Stimulated activated CD8-positive, alpha-beta memory T cell treated with anti-CD3 and anti-CD28 coated beads, Interleukin-15, amount 100 ng/mL, for 48 hours (primary cell): ENCODE measurements around the gene PSMB4.
"Not testable (repeated sequence)": the region's sequence is repeated elsewhere in the genome, so short reads cannot be mapped to it uniquely, and the experiment has no call there.

Experiments
- DNase-seq, 2 donors: peaks; one replicate each; pipeline ENCODE4 v3.0.0-alpha.2; 2020; ENCODE audit warnings: low read depth in 2 of 2

The PSMB4 gene

DNA sequence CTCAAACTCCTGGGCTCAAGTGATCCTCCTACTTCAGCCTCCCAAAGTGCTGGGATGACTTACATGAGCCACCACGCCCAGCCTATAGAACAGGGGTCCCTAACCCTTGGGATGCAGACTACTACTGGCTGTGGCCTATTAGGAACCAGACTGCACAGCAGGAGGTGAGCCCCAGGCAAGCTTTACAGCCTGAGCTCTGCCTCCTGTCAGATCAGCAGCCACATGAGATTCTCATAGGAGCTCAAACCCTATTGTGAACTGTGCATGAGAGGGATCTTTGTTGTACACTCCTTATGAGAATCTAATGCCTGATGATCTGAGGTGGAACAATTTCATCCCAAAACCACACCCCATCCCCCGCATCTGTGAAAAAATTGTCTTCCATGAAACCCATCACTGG lies 13.4 kb upstream of the PSMB4 start:
- no peak for DNase-seq

DNA sequence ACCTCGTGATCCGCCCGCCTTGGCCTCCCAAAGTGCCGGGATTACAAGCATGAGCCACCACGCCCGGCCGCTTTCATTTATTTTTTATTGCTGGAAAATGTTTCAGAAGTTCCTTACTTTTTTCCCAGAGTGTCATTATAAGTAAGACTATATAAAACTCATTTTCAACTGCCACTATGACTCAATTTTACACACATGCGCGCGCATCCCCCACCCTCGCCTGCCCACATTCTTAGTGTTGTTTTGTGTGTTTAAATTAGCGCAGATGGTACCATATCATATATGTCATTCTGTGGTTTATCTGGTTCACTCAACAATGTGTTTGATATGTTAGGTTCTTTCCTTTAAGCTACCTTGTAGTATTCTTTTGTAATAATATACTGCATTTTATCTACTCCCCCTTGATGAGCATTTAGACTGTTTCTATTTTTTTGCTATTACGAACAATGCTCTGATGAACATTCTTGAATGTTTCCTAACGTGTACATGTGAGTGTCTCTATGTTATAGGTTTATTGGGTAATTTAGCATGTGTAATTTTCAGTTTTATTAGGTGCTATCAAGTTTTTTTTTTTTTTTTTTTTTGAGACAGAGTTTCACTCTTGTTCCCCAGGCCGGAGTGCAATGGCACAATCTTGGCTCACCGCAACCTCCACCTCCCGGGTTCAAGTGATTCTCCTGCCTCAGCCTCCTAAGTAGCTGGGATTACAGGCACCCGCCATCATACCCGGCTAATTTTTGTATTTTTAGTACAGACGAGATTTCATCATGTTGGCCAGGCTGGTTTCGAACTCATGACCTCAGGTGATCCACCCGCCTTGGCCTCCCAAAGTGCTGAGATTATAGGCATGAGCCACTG lies 8.9 kb upstream of the PSMB4 start:
- not testable (repeated sequence) for DNase-seq

DNA sequence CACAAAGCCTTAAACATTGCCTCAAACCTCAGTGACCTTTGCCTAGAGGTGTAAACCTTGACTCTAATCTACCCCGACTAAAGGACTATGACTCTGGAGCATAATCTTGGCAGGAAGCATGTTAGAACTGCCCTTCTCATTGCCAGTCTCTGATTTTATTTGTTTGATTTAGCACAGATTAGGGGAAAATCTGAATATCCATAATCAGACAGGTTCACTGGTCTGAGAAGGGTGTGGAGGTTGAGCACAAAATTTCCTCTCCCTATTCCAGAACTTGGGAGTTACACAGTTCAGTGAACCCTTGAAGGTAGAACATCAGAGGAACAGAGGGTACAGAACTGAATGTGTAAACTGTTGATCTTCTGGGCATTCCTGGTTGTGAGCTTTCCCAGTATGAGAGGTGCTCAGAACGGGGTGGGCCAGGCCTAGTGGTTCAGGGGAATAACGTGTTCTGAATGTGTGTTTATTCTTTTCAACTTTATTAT lies 8.3 kb upstream of the PSMB4 start:
- DNase-seq = no peak

DNA sequence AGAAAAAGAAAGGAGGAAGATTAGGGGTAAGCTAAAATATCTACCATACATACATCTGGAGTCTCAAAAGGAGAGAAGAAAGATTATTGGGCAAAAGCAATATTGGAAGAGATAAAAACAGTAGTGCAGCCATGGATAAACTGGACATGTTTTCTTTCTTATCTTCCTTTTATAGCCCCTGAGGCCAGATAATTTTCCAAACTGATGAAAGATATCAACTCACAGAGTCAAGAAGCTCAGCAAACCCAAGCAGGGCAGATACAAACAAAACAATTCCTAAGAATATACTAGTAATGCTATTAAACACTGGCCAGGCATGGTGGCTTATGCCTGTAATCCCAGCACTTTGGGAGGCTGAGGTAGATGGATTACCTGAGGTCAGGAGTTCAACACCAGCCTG lies 5.8 kb upstream of the PSMB4 start:
- DNase-seq = no peak

DNA sequence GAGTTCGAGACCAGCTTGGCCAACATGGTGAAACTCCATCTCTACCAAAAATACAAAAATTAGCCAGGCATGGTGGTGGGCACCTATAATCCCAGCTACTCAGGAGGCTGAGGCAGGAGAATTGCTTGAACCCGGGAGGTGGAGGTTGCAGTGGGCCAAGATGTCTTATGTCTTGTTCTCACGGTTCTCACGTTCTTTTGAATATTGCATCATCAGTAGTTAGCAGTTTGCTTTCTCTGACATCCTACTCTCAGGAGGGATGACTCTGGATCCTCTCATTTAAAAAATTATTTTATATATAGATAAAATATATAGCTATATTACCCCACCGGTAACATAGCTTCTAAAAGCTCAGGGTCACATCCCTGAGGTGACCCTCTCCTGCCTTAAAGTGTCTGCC lies 3.1 kb upstream of the PSMB4 start:
- DNase-seq = not testable (repeated sequence)

DNA sequence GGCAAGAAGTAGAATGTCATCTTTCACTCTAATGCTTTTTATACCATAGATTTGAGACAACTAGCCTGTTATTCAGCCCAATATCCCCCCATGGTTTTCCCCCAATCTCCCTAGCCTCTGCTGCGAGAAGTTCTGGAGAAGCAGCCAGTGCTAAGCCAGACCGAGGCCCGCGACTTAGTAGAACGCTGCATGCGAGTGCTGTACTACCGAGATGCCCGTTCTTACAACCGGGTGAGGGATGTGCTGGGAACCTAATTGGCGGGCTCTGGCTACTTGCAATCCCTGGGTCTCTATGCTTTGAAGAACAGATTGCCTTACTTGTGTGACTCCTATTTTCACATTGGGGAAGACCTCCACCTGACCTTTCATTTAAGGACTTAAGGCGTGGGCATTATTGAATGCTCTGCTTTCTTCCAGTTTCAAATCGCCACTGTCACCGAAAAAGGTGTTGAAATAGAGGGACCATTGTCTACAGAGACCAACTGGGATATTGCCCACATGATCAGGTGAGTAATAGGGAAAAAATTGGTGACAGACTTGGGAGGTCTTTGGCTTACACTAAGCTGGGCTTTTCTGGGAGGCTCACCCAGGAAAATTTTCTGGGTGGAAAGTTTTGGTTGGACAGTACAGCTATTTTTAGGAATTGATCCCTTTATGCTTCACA lies 1.9 kb downstream of the PSMB4 start:
- no peak for DNase-seq

- no peak for DNase-seq
Measured at GRCh38 chr1:151401860-151402259, 2.5 kb downstream of the PSMB4 start.

GRCh38 chr1:151402764-151403163 lies 3.4 kb downstream of the PSMB4 start:
- no peak for DNase-seq

GRCh38 chr1:151403612-151404011 lies 4.2 kb downstream of the PSMB4 start:
- no peak for DNase-seq

DNA sequence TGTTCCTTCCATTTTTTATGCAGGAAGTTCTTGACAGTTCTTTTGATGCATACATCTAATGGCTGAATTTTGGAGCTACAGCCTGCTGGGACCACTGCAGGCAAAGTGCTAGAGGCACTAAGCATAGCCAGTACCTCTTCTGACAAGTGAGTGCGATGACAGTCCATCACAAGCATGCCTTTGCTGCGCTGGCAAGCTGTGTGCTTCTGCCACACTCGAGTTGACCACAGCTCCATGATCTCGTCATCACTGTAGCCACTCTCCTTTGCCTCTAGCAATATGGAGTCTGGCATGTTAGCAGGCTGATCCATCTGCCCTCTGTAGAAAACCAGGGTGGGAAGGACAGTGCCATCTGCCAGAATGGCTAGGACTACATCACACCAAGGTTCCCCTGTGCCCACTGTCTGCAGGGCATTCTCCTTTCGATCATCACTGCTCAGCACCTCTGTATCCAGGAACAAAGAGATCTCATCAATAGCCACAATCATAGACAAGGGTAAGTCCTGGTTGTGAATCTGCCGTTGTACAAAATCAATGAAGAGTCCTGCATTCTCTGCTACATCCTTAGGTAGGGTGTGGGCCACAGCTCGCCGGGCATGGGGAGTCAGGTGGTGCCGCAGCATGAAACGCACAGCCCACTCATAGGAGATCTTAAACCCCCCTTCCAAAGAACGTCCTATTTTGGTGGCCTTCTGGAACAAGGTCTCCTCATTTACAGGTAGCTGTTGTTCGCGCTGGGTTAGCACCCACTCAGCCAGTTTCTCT lies 6.0 kb downstream of the PSMB4 start:
- DNase-seq = no peak

- DNase-seq = no peak
Measured at GRCh38 chr1:151406176-151406575, 6.8 kb downstream of the PSMB4 start.

GRCh38 chr1:151407304-151407703 lies 7.9 kb downstream of the PSMB4 start:
- DNase-seq = no peak

DNA sequence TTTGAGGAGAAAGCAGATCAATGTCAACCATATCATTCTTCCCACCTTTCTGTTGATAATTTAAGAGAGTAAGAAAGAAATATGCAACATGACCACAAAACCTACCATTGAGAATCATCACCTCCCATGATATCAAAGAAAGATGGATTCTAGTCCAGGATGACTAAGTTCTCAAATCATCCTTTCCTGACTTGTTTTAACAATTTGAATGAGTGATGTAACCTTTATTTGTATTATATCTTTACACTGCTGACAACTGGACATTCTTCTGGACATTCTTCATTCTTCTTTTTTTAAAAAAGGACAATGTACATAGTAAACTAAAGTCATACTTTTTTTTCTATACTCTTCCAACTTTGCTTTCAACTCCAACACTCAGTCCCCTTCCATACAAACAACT lies 9.5 kb downstream of the PSMB4 start:
- DNase-seq = no peak

DNA sequence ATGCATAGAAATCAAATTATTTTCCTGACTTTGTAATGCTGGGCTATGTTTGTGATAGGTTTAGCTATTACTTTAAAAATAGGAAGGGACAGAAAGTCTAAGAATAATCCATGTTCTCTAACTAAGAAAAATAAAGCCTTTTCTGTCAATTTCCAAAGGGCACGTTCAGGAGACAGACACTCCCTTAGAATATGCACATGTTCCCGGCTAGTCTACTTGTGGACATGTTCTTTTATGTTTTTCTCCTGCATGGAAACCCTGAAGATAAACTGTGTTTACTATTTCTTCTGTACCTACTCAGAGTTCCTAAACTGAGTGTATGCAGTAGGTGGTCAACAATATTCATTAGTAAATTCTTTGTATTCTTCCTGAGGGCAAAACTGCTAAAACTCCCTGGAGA lies 12.5 kb downstream of the PSMB4 start:
- no peak for DNase-seq

DNA sequence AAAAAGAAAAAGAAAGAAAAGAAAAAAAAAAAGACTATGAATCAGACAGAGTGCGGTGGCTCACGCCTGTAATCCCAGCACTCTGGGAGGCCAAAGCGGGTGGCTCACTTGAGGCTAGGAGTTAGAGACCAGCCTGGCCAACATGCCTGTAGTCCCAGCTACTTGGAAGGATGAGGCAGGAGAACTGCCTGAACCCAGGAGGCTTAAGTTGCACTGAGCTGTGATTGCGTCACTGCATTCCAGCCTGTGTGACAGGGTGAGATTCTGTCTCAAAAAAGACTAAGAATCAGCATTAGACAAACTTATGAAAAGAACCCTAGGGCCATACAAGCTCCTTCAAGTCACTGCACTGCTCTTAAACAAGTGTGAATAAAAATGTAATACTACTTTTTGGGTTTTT lies 16.9 kb downstream of the PSMB4 start:
- DNase-seq = no peak

GRCh38 chr1:151418081-151418480 lies 18.7 kb downstream of the PSMB4 start:
- DNase-seq = no peak

- no peak for DNase-seq
Measured at GRCh38 chr1:151419819-151420218, 20.4 kb downstream of the PSMB4 start.

- DNase-seq = no peak
Measured at GRCh38 chr1:151425103-151425502, 25.7 kb downstream of the PSMB4 start.

GRCh38 chr1:151428068-151428467 lies 28.7 kb downstream of the PSMB4 start:
- no peak for DNase-seq

- DNase-seq = not testable (repeated sequence)
Measured at GRCh38 chr1:151433827-151434226, 34.5 kb downstream of the PSMB4 start.

DNA sequence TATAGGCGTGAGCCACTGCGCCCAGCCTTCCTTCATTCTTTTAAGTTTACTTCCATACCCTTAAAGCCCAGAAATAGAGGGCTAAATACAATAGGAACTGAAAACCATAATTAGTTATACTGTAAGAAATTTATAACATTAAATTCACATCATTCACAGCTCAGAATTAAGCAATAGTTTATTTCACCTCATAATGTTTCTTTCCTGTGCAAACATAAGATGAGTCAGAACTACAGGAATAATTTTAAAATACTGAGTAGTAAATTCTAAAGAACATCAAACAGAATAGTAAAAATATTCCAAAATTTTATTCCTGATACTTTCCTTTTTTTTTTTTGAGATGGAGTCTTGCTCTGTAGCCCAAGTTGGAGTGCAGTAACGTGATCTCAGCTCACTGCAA lies 35.8 kb downstream of the PSMB4 start:
- DNase-seq = no peak

GRCh38 chr1:151436985-151437384 lies 37.6 kb downstream of the PSMB4 start:
- DNase-seq = no peak
